DMS153 treated with DMSO at 0.1 percent for 48 hours (cell line): ENCODE data around the gene DDX55.

Experiments
- DNase-seq: peaks from one replicate; lab custom pipeline; 2025; ENCODE audit not compliant: unreplicated experiment; lab: John Stamatoyannopoulos, UW

The DDX55 gene

DNA sequence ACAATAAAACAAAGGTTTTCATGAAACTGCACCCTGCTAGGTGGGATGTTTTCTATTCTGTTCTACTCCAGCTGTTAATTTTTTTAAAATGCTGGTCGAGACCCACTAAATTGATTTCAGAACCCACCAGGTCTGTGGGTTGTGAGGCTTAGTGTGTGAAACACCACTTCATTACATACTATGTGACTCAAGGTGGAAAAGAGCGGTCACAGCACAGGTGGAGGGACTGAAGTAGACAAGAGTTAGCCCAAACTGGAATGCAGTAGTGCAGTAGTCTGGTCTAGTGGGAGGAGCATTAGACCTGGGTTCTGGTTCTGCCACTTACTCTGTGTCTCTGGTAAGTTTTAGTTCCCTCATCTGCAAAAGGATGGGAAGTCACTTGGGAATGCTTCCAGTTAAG is 12.2 kb downstream of the DDX55 start:
- no peak for DNase-seq

DNA sequence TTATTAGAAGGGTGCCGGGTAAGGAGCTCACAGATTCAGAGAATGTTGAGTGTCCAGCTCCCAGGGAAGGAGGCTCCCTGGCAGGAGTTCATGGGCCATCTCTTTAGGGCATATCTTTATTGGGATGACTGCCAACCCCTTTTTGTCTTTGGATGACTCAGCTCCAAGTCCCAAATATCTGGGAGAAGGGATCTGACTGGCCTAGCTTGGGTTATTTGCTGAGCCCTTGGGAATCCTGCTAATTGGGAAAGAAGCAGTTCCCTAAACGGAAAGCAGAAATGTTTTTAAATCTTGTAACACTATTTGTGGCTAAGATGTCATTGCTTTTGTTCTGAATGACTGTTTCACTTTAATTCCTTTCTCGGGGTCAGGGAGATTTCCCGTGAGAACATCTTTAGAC is 12.6 kb downstream of the DDX55 start:
- no peak for DNase-seq

- no peak for DNase-seq
Observed at GRCh38 chr12:123617144-123617543, 15.2 kb downstream of the DDX55 start.

DNA sequence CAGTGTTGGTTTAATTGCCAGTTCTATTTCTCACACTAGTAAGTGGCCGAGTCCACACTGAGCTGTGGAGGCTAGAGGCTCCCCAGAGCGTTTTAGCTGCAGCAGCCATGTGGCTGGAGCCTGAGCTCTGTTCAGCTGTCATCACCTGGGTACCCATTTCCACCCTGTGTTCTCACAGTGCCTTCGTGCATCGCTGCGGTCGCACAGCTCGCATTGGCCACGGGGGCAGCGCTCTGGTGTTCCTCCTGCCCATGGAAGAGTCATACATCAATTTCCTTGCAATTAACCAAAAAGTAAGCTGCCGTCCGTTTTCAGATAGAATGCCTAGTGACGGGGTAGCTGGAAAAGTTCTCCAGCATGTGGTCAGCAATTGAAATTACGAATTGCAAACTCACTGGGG is 15.7 kb downstream of the DDX55 start:
- DNase-seq, result no peak

- DNase-seq, result no peak
Observed at GRCh38 chr12:123621101-123621500, 19.2 kb downstream of the DDX55 start.

- no peak for DNase-seq
Observed at GRCh38 chr12:123621619-123622530, 20.0 kb downstream of the DDX55 start.

DNA sequence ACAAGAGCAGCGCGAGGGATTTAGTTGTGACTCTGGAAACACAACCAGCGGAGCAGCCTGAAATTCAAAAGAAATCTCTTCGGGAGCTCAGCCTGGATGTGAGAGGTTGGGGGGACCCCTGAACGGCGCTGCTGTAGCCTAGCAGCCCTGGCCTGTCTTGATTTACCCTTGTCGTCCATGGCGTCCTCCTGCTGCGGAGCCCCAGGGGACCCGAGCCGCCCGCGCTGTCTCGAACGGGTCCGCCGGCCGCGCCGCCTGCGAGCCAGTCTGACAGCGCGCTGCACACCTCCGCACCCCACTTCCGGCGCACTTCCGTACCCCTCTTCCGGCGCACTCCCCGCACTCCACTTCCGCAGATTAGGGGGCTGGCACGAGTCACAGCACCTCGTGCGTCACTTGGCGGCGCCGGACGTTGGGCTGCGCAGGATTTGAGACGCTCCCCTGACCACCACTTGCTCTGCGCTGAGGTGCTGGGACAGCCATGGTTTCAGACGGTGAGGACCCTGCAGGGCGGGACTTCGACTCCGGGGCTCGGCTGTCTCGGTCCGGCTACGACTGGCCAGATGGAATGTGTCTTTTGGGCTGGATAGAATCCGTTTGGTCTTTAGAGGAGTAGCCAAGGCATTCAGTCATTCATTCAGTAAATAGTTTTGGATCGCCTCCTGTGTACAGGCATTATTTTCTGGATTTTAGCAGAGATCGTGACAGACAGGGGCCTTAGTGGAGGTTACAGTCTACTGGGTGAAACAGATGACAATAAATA is 31.7 kb downstream of the DDX55 start, which contains the start of the genes EIF2B1 and GTF2H3:
EIF2B1 (minus strand) TSS at position 308 of the 763 bp plus-strand sequence; CDS start at position 179, 129 bp downstream.
GTF2H3 (plus strand) TSS at position 451 of the 763 bp plus-strand sequence; CDS start at position 482, 31 bp downstream.
- peak; percentile 93 for DNase-seq

- no peak for DNase-seq
Observed at GRCh38 chr12:123634142-123634561, 32.3 kb downstream of the DDX55 start.

DNA sequence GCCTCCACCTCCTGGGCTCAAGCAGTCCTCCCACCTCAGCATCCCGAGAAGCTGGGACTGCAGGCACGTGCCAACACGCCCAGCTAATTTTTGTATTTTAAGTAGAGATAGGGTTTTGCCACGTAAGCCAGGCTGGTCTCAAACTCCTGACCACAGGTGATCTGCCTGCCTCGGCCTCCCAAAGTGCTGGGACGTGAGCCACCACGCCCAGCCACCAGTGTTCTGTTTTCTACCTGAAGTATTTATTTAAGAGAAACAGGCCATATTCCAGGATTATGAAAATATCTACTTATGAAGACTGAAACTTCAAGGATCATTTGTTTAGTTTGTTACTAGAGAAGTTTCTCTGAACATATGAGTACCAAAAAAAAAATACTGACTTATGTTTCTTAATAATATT is 42.0 kb downstream of the DDX55 start:
- DNase-seq, result no peak

DNA sequence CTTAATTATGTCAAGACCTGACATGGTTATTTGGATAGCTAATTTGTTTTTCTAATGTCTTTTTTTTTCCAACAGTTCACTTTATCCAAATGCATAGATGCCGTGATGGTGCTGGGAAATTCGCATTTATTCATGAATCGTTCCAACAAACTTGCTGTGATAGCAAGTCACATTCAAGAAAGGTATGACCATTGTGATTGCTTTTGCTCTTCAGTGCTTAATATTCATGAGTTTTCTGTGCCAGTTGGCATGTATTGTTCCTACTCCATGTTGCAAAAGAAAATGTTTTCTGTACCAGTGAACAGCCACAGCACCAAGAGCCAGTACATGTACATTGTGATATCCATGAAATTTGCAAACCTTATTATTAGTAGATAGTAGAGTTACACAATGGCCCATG is 43.5 kb downstream of the DDX55 start:
- DNase-seq, result no peak

DNA sequence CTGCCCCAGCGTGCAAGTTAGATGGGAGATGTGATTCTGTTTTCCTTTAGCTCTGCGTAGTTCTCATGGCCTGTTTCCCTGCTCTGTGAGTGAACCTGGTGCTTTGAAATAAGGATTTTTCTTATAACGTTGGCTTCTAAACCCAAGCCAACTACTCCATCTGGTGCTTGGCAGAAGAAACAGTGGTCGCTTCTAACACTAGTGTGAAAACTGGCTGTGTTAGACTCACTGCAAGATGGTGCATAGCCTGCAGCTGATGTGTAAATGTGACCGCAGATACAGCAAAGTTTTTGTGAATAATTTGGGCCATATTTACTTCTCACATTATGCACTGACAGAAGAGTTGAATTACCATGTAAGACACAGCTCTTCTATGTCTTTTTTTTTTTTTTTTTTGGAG is 44.0 kb downstream of the DDX55 start:
- DNase-seq, result no peak

GRCh38 chr12:123648401-123648800 is 46.5 kb downstream of the DDX55 start:
- DNase-seq, result no peak

GRCh38 chr12:123654129-123654701 is 52.3 kb downstream of the DDX55 start:
- no peak for DNase-seq

DNA sequence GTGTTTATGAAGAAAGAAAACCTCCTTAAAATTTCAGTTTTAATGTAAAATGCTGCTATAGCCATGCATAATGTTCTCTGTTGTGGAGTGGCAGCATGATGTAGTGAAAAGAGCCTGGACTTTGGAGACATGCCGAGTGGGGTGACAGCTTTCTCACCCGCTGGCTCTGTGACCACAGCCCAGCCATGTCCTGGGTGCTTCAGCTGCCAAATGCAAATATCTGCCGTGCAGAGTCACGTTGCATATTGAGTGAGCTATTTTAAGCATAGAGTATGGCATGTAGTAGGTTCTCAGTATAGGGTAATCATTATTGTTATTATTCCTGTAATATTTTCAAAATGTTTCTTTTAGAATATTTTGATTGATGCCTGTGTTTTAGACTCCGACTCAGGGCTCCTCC is 53.5 kb downstream of the DDX55 start:
- no peak for DNase-seq

GRCh38 chr12:123656392-123656791 is 54.5 kb downstream of the DDX55 start:
- DNase-seq, result no peak

GRCh38 chr12:123657211-123657610 is 55.3 kb downstream of the DDX55 start:
- DNase-seq, result no peak

GRCh38 chr12:123659996-123660727 is 58.3 kb downstream of the DDX55 start:
- no peak for DNase-seq

DNA sequence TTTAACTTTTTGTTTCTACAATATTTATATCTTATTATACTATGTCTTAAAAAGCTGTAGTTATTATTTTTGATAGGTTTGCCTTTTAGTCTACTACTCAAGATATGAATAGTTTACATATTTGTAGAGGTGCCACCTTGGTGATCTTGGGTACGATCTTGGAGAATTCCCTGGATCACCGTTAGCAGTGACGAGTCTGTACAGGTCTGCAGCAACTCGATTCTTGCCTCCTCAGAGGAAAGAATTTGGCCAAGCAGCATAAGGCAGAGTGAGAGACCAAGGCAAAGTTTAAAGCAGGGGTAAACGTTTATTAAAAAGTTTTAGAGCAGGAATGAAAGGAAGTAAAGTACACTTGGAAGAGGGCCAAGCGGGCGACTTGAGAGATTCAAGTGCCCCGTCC is 65.9 kb downstream of the DDX55 start:
- no peak for DNase-seq
